ENCODE data around the gene OTOP2.
"Not testable (repeated sequence)": the region's sequence is repeated elsewhere in the genome, so short reads cannot be mapped to it uniquely, and the experiment has no call there.

OTOP2 gene

GRCh38 chr17:74890554-74890953 lies 33.5 kb upstream of the OTOP2 start:
- in situ Hi-C loops (cut with MboI; ENCODE audit: low sequenced_read_pairs), result no loop called here
- peaks cover 21% of the 10 kb centered on the region for H3K27me3 ChIP-seq (ENCODE audit: low read depth)

GRCh38 chr17:74892013-74892841 lies 31.8 kb upstream of the OTOP2 start:
- H3K27me3 ChIP-seq (ENCODE audit: low read depth), result peaks cover 33% of the 10 kb centered on the region
- no peak overlapping the region for H3K4me3 ChIP-seq
- H3K36me3 ChIP-seq (replicated peaks), result no peaks in the 10 kb centered on the region
- no peak for DNase-seq (ENCODE audit: low spot score in 2 of 2)
- H3K4me1 ChIP-seq, result no peaks in the 10 kb centered on the region
- in situ Hi-C loops (cut with MboI; ENCODE audit: low sequenced_read_pairs), result no loop called here
- no peaks in the 10 kb centered on the region for H3K9me3 ChIP-seq

More at GRCh38 chr17:74890554-74890953, 33.5 kb upstream of the OTOP2 start:
- Histone ChIP-seq H3K9me3 (no peaks in the 10 kb centered on the region), H3K4me1 (no peaks in the 10 kb centered on the region), H3K4me3 (no peak overlapping the region), H3K36me3 (replicated peaks) (no peaks in the 10 kb centered on the region)
- DNase-seq (ENCODE audit: low spot score in 2 of 2), result no peak

DNA sequence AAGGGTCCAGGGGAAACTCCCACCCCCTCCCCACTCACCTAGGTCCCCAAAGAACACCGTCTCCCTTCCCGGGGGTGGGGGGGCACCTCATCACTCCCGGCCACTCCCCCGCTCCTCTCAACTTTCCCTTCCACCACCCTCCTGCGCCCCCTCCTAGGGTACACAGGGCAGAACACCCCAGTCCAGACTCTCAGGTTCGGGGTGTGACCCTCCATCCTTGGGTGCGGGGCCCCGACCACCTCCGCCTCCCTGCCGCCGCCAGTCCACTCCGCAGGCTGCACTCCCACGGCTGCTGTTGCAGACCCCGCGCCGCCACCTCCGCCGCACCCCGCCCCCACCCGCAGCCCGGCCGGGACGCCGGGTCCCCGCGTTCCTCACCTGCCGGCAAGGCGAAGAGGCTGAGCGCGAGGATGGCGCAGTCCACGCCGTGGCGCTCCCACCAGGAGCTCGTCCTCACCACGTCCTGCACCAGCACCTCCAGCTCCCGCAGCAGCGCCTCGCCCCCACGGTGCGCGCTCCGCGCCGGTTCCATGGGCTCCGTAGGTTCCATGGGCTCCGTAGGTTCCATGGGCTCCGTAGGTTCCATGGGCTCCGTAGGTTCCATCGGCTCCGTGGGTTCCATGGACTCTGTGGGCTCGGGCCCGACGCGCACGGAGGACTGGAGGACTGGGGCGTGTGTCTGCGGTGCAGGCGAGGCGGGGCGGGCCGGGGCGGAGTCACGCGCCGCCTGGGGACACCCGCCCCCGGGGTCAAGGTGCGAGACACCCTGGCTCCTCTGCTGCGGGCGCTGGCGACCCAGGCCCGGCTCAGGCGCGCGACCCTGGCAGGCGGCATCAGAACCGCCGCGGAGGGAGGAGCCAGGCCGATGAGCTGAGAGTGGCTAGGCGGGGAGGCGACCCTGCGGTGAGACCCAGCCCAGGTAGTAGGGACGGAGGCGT lies 30.8 kb upstream of the OTOP2 start, which contains the start of gene FADS6:
Gene FADS6 (minus strand): TSS at position 660 of the 938 bp plus-strand sequence. CDS start 38 bp downstream, at position 622.
- H3K4me3 ChIP-seq, result peak within 1 kb of the TSS; percentile 35
- no peaks in the 10 kb centered on the region for H3K4me1 ChIP-seq
- no peaks in the 10 kb centered on the region for H3K36me3 ChIP-seq (replicated peaks)
- DNase-seq (ENCODE audit: low spot score in 2 of 2), result peak in 1 of 2 experiments; percentile 39
- in situ Hi-C loops (cut with MboI; ENCODE audit: low sequenced_read_pairs), result no loop called here
- H3K9me3 ChIP-seq, result no peaks in the 10 kb centered on the region
- H3K27me3 ChIP-seq (ENCODE audit: low read depth), result peaks cover 37% of the 10 kb centered on the region

GRCh38 chr17:74893936-74894671 lies 30.0 kb upstream of the OTOP2 start:
- H3K4me3 ChIP-seq, result peak overlapping the region; percentile 35
- in situ Hi-C loops (cut with MboI; ENCODE audit: low sequenced_read_pairs), result no loop called here
- H3K4me1 ChIP-seq, result no peaks in the 10 kb centered on the region
- H3K27me3 ChIP-seq (ENCODE audit: low read depth), result peaks cover 37% of the 10 kb centered on the region
- H3K36me3 ChIP-seq (replicated peaks), result no peaks in the 10 kb centered on the region
- no peaks in the 10 kb centered on the region for H3K9me3 ChIP-seq
- DNase-seq (ENCODE audit: low spot score in 2 of 2), result no peak

DNA sequence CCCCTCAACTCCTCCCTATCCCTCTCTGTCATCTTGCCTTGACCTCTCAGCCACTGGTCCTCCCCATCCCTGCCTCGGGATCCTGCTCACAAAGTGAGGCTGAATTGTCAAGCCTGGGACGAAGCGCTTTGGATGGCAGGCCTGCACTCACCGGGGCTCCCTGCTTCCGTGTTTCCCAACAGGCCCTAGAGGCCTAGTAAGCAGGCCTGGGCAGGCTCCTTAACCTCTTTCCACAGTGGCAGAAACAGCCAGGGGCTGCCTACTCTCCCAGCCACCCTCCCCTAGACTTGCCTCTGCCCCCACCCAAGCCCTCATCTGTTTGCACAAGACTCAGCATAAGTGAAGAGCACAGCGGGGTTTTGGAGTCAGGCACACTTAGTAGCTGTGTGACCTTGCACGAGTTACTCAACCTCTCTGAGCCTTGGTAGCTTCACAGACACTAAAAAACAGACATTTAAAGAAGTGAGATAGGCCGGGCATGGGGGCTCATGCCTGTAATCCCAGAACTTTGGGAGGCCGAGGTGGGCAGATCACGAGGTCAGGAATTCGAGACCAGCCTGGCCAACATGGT lies 25.6 kb upstream of the OTOP2 start:
- in situ Hi-C loops (cut with MboI; ENCODE audit: low sequenced_read_pairs), result no loop called here
- H3K36me3 ChIP-seq (replicated peaks), result no peaks in the 10 kb centered on the region
- DNase-seq (ENCODE audit: low spot score in 2 of 2), result no peak
- peaks cover 32% of the 10 kb centered on the region for H3K27me3 ChIP-seq (ENCODE audit: low read depth)
- no peaks in the 10 kb centered on the region for H3K9me3 ChIP-seq
- no peaks in the 10 kb centered on the region for H3K4me1 ChIP-seq
- H3K4me3 ChIP-seq, result no peak overlapping the region

DNA sequence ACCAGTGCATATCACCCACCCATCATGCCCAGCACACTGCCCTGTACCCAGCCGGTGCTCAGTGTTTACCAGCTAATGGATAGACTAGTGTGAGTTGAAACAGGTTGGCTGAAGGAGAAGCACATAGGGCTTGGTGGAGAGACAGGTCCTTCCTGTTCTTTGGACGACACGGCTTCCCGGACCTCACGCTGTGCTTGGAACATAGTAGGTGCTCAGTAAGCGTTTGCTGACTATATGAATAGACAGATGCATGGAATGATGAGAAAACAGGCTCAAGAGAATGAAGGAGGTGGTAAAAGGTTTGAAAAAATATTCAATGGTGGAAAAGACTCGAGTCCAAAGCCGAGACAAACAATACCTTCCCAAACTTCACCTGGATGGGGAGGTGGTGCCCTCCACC lies 23.9 kb upstream of the OTOP2 start:
- H3K4me1 ChIP-seq, result no peaks in the 10 kb centered on the region
- in situ Hi-C loops (cut with MboI; ENCODE audit: low sequenced_read_pairs), result no loop called here
- no peak for DNase-seq (ENCODE audit: low spot score in 2 of 2)
- H3K9me3 ChIP-seq, result no peaks in the 10 kb centered on the region
- peaks cover 23% of the 10 kb centered on the region for H3K27me3 ChIP-seq (ENCODE audit: low read depth)
- no peak overlapping the region for H3K4me3 ChIP-seq
- H3K36me3 ChIP-seq (replicated peaks), result no peaks in the 10 kb centered on the region

GRCh38 chr17:74901353-74902135 lies 22.5 kb upstream of the OTOP2 start:
- no peaks in the 10 kb centered on the region for H3K9me3 ChIP-seq
- no peaks in the 10 kb centered on the region for H3K4me1 ChIP-seq
- no peak for DNase-seq (ENCODE audit: low spot score in 2 of 2)
- peaks cover 14% of the 10 kb centered on the region for H3K27me3 ChIP-seq (ENCODE audit: low read depth)
- no peaks in the 10 kb centered on the region for H3K36me3 ChIP-seq (replicated peaks)
- no peak overlapping the region for H3K4me3 ChIP-seq
- in situ Hi-C loops (cut with MboI; ENCODE audit: low sequenced_read_pairs), result no loop called here

DNA sequence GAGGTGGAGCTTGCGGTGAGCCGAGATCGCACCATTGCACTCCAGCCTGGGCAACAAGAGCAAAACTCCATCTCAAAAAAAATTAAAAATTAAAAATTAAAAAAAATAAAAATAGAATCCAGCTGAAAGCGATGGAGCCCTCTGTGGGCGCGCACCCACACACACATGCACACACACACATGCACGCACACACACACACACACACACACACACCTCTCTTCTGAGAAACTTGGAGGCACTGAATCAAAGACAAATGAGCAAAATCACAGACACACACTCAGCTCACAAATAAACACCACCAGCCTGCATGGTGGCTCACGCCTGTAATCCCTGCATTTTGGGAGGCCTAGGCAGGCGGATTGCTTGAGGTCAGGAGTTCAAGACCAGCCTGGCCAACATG lies 21.0 kb upstream of the OTOP2 start:
- no peak for DNase-seq (ENCODE audit: low spot score in 2 of 2)
- Histone ChIP-seq H3K27me3 (ENCODE audit: low read depth) (peaks cover 7% of the 10 kb centered on the region), H3K4me3 (no peak overlapping the region), H3K36me3 (replicated peaks) (no peaks in the 10 kb centered on the region), H3K4me1 (no peaks in the 10 kb centered on the region), H3K9me3 (no peaks in the 10 kb centered on the region)
- in situ Hi-C loops (cut with MboI; ENCODE audit: low sequenced_read_pairs), result no loop called here

DNA sequence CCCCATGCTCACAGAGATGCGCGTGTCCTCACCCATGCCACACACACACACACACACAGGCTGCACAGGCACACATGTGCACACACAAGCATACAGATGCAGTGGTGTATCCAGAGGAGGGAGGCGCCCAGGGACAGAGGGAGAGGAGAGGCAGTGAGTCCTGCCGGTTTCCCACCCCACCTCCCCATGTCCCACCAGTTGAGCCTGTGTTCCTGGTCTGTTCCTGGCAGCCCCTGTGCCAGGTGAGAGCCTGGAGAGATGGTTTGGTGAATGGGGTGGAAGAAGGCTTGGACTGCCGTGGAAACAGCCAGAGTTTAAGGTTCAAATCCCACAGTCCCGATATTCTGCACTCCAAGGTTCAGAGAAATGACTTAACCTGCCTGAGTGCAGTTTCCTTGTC lies 20.4 kb upstream of the OTOP2 start:
- in situ Hi-C loops (cut with MboI; ENCODE audit: low sequenced_read_pairs), result no loop called here

DNA sequence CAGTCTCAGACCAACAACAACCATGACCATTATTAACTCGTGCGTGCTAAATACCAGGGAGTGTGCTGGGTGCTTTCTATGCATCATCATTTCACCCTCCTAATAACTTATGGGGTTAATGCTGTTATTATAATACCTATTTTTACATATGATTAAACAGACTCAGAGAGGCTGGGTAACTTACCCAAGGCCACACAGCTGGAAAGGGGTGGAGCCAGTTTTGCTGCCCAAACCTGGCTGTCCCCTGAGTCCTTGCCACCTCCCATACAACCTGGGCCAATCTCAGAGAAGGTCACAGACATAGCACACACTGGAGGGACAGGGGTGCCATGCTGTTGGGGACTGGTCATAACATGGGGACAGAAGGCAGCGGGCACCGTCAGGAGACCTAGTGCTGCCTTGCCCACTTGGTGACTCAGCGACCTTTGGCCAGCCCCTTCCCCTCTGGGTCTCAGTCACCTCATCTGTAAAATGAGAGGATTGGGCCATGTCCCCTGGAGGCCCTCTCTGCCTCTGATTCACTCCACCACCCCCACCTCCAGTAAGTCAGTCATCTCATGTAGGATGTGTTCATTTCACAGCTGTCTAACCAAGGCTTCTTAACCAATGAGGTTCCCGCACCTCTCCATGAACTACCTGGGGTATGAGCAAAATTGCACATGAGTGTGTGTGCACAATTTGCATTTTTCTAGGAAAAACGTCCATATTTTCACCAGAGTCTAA lies 19.2 kb upstream of the OTOP2 start:
- no peaks in the 10 kb centered on the region for H3K4me1 ChIP-seq

More for the DNA sequence above, 20.4 kb upstream of the OTOP2 start:
- no peak for DNase-seq (ENCODE audit: low spot score in 2 of 2)
- Histone ChIP-seq H3K4me1 (no peaks in the 10 kb centered on the region), H3K4me3 (no peak overlapping the region), H3K36me3 (replicated peaks) (no peaks in the 10 kb centered on the region), H3K27me3 (ENCODE audit: low read depth) (peaks cover 7% of the 10 kb centered on the region), H3K9me3 (no peaks in the 10 kb centered on the region)

DNA sequence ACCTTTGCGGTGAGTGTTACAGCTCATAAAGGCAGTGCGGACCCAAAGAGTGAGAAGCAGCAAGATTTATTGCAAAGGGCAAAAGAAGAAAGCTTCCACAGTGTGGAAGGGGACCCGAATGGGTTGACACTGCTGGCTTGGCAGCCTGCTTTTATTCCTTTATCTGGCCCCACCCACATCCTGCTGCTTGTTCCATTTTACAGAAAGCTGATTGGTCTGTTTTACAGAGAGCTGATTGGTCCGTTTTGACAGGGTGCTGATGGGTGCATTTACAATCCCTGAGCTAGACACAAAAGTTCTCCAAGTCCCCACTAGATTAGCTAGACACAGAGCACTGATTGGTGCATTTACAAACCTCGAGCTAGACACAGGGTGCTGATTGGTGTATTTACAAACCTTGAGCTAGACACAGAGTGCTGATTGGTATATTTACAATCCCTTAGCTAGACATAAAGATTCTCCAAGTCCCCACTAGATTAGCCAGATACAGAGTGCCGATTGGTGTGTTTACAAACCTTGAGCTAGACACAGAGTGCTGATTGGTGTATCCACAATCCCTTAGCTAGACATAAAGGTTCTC lies 17.8 kb upstream of the OTOP2 start:
- H3K4me1 ChIP-seq; H3K36me3 ChIP-seq (replicated peaks); H3K4me3 ChIP-seq; in situ Hi-C loops (cut with MboI; ENCODE audit: low sequenced_read_pairs); H3K9me3 ChIP-seq; H3K27me3 ChIP-seq (ENCODE audit: low read depth): not testable (repeated sequence)
- DNase-seq (ENCODE audit: low spot score in 2 of 2), result peak in 1 of 2 experiments; percentile 49

More for the DNA sequence above, 19.2 kb upstream of the OTOP2 start:
- no peaks in the 10 kb centered on the region for H3K36me3 ChIP-seq (replicated peaks)
- DNase-seq (ENCODE audit: low spot score in 2 of 2), result no peak
- no peaks in the 10 kb centered on the region for H3K9me3 ChIP-seq
- H3K4me3 ChIP-seq, result no peak overlapping the region
- H3K27me3 ChIP-seq (ENCODE audit: low read depth), result peaks cover 7% of the 10 kb centered on the region
- in situ Hi-C loops (cut with MboI; ENCODE audit: low sequenced_read_pairs), result no loop called here

- DNase-seq (ENCODE audit: low spot score in 2 of 2), result no peak
- in situ Hi-C loops (cut with MboI; ENCODE audit: low sequenced_read_pairs), result no loop called here
- Histone ChIP-seq H3K4me3 (no peak overlapping the region), H3K36me3 (replicated peaks) (no peaks in the 10 kb centered on the region), H3K4me1 (no peaks in the 10 kb centered on the region), H3K27me3 (ENCODE audit: low read depth) (peaks cover 7% of the 10 kb centered on the region), H3K9me3 (no peaks in the 10 kb centered on the region)
Observed at GRCh38 chr17:74907012-74907411, 17.1 kb upstream of the OTOP2 start.
